MCF 10A (cell line): Measurements from ENCODE around the gene PI4KA. TPM values are rescaled to one million over a fixed set of nuclear protein-coding genes. Genes with fewer than 3 reads are reported as not detected.

Source experiments
- BruUV-seq: library from RNA; stranded (reverse); fragments of 400-500 nt; replicated peaks from 2 replicates; lab custom pipeline; 2021; lab: Mats Ljungman, UMichigan
- CTCF ChIA-PET: fragments of 300-600 bp; sonication (Branson Sonifier 250); formaldehyde crosslinking; extraction: SDS; loops from one replicate; lab custom pipeline; 2021; ENCODE audit warnings: antibody characterized with exemption, inconsistent platforms; lab: Yijun Ruan, JAX
- POLR2A ChIA-PET: fragments of 300-600, 350-650 bp; sonication (Branson Sonifier 250); formaldehyde crosslinking; extraction: SDS; loops from one replicate; lab custom pipeline; 2020; ENCODE audit warnings: antibody characterized with exemption, inconsistent platforms; lab: Yijun Ruan, JAX
- DNase-seq: peaks from one replicate; pipeline ENCODE4 v3.0.0-alpha.2; 2018; ENCODE audit not compliant: unreplicated experiment
- H3K27ac Mint-ChIP-seq: one replicate; pipeline ENCODE4 v1.8.0; 2022; ENCODE audit warnings: mild to moderate bottlenecking, low read depth, mixed read lengths; ENCODE audit not compliant: unreplicated experiment
- H3K27me3 Mint-ChIP-seq: one replicate; pipeline ENCODE4 v1.8.0; 2022; ENCODE audit warnings: mixed read lengths; ENCODE audit not compliant: insufficient read depth, unreplicated experiment
- H3K36me3 Mint-ChIP-seq: one replicate; pipeline ENCODE4 v1.8.0; 2022; ENCODE audit warnings: mild to moderate bottlenecking, moderate library complexity, mixed read lengths; ENCODE audit not compliant: insufficient read depth, unreplicated experiment
- H3K4me1 Mint-ChIP-seq: one replicate; pipeline ENCODE4 v1.8.0; 2022; ENCODE audit warnings: mixed read lengths; ENCODE audit not compliant: insufficient read depth, unreplicated experiment
- H3K4me3 Mint-ChIP-seq: one replicate; pipeline ENCODE4 v1.8.0; 2022; ENCODE audit warnings: mild to moderate bottlenecking, moderate library complexity, mixed read lengths; ENCODE audit not compliant: unreplicated experiment
- H3K9me3 Mint-ChIP-seq: one replicate; pipeline ENCODE4 v1.8.0; 2022; ENCODE audit warnings: mixed read lengths; ENCODE audit not compliant: unreplicated experiment
- CTCF ChIP-seq: fragments of 200-600 bp; IDR thresholded peaks from one replicate; pipeline ENCODE4 v1.8.0; 2022; ENCODE audit warnings: antibody characterized with exemption, mild to moderate bottlenecking; ENCODE audit not compliant: unreplicated experiment
- intact Hi-C: fragments of 100-400 bp; cut with micrococcal nuclease; formaldehyde crosslinking; loops from 2 replicates; pipeline ENCODE4 v1.14.1; 2022
- total RNA-seq: library from RNA; stranded (reverse); gene quantifications from 2 replicates; pipeline ENCODE4 v1.2.3, GENCODE V29; 2022

The PI4KA gene
- total RNA-seq, 1 experiment from 2014 or later = 39.0 TPM

GRCh38 chr22:20658433-20659222 lies 200.0 kb downstream of the PI4KA start:
- Mint-ChIP-seq H3K9me3 (no peaks in the 10 kb centered on the region), H3K27ac (no peak overlapping the region), H3K27me3 (peaks cover 75% of the 10 kb centered on the region), H3K4me1 (no peaks in the 10 kb centered on the region), H3K4me3 (no peak overlapping the region), H3K36me3 (peaks cover 5% of the 10 kb centered on the region)
- no TSS peak for BruUV-seq
- intact Hi-C loops = no loop called here
- ChIA-PET CTCF (no interaction called here), POLR2A (no interaction called here)
- DNase-seq = no peak
- no peak for TF ChIP-seq CTCF

- POLR2A ChIA-PET = interaction anchor here (0.6 kb wide), 1 partner anchor 15 kb away, joined by 3 read pairs; no protein-coding TSS in a partner anchor
- no peak overlapping the region for H3K4me3 Mint-ChIP-seq
- BruUV-seq = no TSS peak
These were observed 200.6 kb downstream of the PI4KA start for GRCh38 chr22:20657963-20658362.

More at GRCh38 chr22:20657963-20658362, 200.6 kb downstream of the PI4KA start:
- peaks cover 69% of the 10 kb centered on the region for H3K27me3 Mint-ChIP-seq
- no peaks in the 10 kb centered on the region for H3K4me1 Mint-ChIP-seq
- no peak for DNase-seq
- no peak for TF ChIP-seq CTCF
- peaks cover 5% of the 10 kb centered on the region for H3K36me3 Mint-ChIP-seq
- no peaks in the 10 kb centered on the region for H3K9me3 Mint-ChIP-seq
- CTCF ChIA-PET = no interaction called here
- intact Hi-C loops = no loop called here
- no peak overlapping the region for H3K27ac Mint-ChIP-seq

Other genes starting within 250 kb of the PI4KA start
- gene SERPIND1, start 84.7 kb downstream of the PI4KA start, total RNA-seq = not detected in 2 replicates
- gene SNAP29, start 196 bp upstream of the PI4KA start, total RNA-seq = 28.7 and 39.0 TPM in 2 replicates
- gene CRKL, start 58.6 kb upstream of the PI4KA start, total RNA-seq = 74.0 and 76.1 TPM in 2 replicates
- gene AIFM3, start 108.4 kb upstream of the PI4KA start, total RNA-seq = 1.1 and 1.3 TPM in 2 replicates
- 49.2 and 57.3 TPM in 2 replicates for gene LZTR1, start 123.5 kb upstream of the PI4KA start, total RNA-seq
- 20.6 and 24.9 TPM in 2 replicates for gene THAP7, start 143.3 kb upstream of the PI4KA start, total RNA-seq
- gene P2RX6, start 156.4 kb upstream of the PI4KA start, total RNA-seq = 0.19 and 0.22 TPM in 2 replicates
- gene SLC7A4, start 173.8 kb upstream of the PI4KA start, total RNA-seq = not detected in 2 replicates
- gene LRRC74B, start 187.1 kb upstream of the PI4KA start, total RNA-seq = not detected in 2 replicates